Stimulated activated CD8-positive, alpha-beta memory T cell treated with anti-CD3 and anti-CD28 coated beads, Interleukin-4, amount 100 ng/mL, for 1 hour (primary cell): ENCODE results near the gene CSNK2B.

Experiments used
- DNase-seq, 2 donors: peaks; one replicate each; pipeline ENCODE4 v3.0.0-alpha.2; 2020; ENCODE audit warnings: low read depth in 2 of 2, low spot score in 1 of 2

CSNK2B gene

GRCh38 chr6:31636698-31637596, 28.9 kb upstream of the CSNK2B start:
- DNase-seq: no peak

- no peak for DNase-seq
These were observed 26.8 kb upstream of the CSNK2B start for GRCh38 chr6:31639043-31639442.

GRCh38 chr6:31639449-31639861, 26.4 kb upstream of the CSNK2B start:
- no peak for DNase-seq

- no peak for DNase-seq
These were observed 25.3 kb upstream of the CSNK2B start for GRCh38 chr6:31640612-31641011.

- DNase-seq: no peak
These were observed 24.5 kb upstream of the CSNK2B start for GRCh38 chr6:31641370-31641769.

- DNase-seq: no peak
These were observed 22.9 kb upstream of the CSNK2B start for GRCh38 chr6:31642798-31643570.

- DNase-seq: no peak
These were observed 21.9 kb upstream of the CSNK2B start for GRCh38 chr6:31643818-31644454.

GRCh38 chr6:31645325-31645724, 20.6 kb upstream of the CSNK2B start:
- no peak for DNase-seq

GRCh38 chr6:31651602-31652191, 14.2 kb upstream of the CSNK2B start:
- DNase-seq: no peak

- peak in 1 of 2 donors; percentile 69 for DNase-seq
These were observed 12.8 kb upstream of the CSNK2B start for GRCh38 chr6:31652925-31653724.

GRCh38 chr6:31654574-31655348, 11.1 kb upstream of the CSNK2B start:
- DNase-seq: no peak

- no peak for DNase-seq
These were observed 10.3 kb upstream of the CSNK2B start, which contains the start of gene APOM for GRCh38 chr6:31655349-31656237. Gene APOM (plus strand): TSS chr6:31655894. CDS start chr6:31655967, 73 bp downstream.

GRCh38 chr6:31657406-31658157, 8.3 kb upstream of the CSNK2B start:
- DNase-seq: no peak

GRCh38 chr6:31658158-31658688, 7.7 kb upstream of the CSNK2B start:
- DNase-seq: no peak

GRCh38 chr6:31658983-31659648, 6.8 kb upstream of the CSNK2B start:
- no peak for DNase-seq

GRCh38 chr6:31659649-31660380, 6.1 kb upstream of the CSNK2B start:
- DNase-seq: no peak
